Skeletal muscle satellite cell (primary cell): ENCODE results near the gene GMPPA.

Experiments used
- H3K27me3 ChIP-seq: 2 replicates; pipeline ENCODE4 v1.7.0; 2013; ENCODE audit warnings: low read length; ENCODE audit not compliant: control insufficient read depth, insufficient read depth
- H3K36me3 ChIP-seq: 2 replicates; pipeline ENCODE4 v1.7.0; 2013; ENCODE audit warnings: mild to moderate bottlenecking, control low read depth, low read length; ENCODE audit not compliant: insufficient read depth
- H3K4me1 ChIP-seq: 2 replicates; pipeline ENCODE4 v1.7.0; 2013; ENCODE audit warnings: low read length; ENCODE audit not compliant: control insufficient read depth, insufficient read depth
- H3K4me2 ChIP-seq: 2 replicates; pipeline ENCODE4 v1.7.0; 2013; ENCODE audit warnings: mild to moderate bottlenecking, low read length
- H3K4me3 ChIP-seq: 2 replicates; pipeline ENCODE4 v1.7.0; 2013; ENCODE audit warnings: low read length
- H3K9ac ChIP-seq: 2 replicates; pipeline ENCODE4 v1.7.0; 2013; ENCODE audit warnings: mild to moderate bottlenecking, low read depth, low read length, moderate library complexity
- H3K9me3 ChIP-seq: replicated peaks from 2 replicates; pipeline ENCODE4 v1.7.0; 2013; ENCODE audit warnings: mild to moderate bottlenecking, control low read depth, low read length

Gene GMPPA

GRCh38 chr2:219530048-219530963 lies 31.6 kb downstream of the GMPPA start:
- H3K9me3 ChIP-seq: no peaks in the 10 kb centered on the region
- peaks cover 43% of the 10 kb centered on the region for H3K27me3 ChIP-seq
- peak overlapping the region; percentile 42 for H3K4me3 ChIP-seq
- H3K36me3 ChIP-seq: no peaks in the 10 kb centered on the region
- H3K9ac ChIP-seq: no peak overlapping the region
- peak overlapping the region; percentile 70 for H3K4me2 ChIP-seq
- no peaks in the 10 kb centered on the region for H3K4me1 ChIP-seq

DNA sequence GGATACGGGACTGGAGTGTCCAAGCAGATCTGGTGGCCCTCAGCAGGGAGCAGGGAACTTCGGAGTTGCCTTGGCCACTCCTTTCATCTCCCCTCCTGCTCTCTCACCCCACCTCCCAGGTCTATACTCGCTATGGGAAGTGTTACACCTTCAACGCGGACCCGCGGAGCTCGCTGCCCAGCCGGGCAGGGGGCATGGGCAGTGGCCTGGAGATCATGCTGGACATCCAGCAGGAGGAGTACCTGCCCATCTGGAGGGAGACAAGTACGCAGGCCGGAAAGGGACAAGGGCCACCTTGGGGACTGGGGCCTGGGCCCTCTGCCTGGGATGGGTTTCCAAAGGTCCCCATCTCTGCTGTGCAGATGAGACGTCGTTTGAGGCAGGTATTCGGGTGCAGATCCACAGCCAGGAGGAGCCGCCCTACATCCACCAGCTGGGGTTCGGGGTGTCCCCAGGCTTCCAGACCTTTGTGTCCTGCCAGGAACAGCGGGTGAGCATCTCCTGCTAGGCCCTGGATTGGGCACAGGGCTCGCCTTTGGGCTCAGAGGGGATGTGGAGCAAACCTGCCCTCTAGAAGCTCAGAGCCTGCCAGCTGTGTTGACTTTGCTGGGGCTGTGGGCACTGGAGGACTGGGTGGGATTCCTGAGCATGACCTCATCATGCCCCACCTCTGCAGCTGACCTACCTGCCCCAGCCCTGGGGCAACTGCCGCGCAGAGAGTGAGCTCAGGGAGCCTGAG lies 33.1 kb downstream of the GMPPA start:
- no peak overlapping the region for H3K4me2 ChIP-seq
- no peaks in the 10 kb centered on the region for H3K36me3 ChIP-seq
- no peaks in the 10 kb centered on the region for H3K4me1 ChIP-seq
- peaks cover 32% of the 10 kb centered on the region for H3K27me3 ChIP-seq
- H3K9me3 ChIP-seq: no peaks in the 10 kb centered on the region
- H3K9ac ChIP-seq: no peak overlapping the region
- no peak overlapping the region for H3K4me3 ChIP-seq

DNA sequence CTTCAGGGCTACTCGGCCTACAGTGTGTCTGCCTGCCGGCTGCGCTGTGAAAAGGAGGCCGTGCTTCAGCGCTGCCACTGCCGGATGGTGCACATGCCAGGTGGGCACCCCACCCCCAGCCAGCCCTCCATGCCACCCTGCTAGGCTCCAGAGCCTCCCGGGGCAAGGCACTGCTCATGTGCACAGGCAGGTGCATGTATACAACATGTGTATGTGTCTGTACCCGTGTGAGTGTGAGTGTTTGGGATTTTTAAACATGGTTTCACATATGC lies 33.6 kb downstream of the GMPPA start:
- H3K4me3 ChIP-seq: no peak overlapping the region
- H3K9ac ChIP-seq: no peak overlapping the region
- no peak overlapping the region for H3K4me2 ChIP-seq
- H3K9me3 ChIP-seq: no peaks in the 10 kb centered on the region
- H3K36me3 ChIP-seq: no peaks in the 10 kb centered on the region
- H3K27me3 ChIP-seq: peaks cover 26% of the 10 kb centered on the region
- H3K4me1 ChIP-seq: no peaks in the 10 kb centered on the region

DNA sequence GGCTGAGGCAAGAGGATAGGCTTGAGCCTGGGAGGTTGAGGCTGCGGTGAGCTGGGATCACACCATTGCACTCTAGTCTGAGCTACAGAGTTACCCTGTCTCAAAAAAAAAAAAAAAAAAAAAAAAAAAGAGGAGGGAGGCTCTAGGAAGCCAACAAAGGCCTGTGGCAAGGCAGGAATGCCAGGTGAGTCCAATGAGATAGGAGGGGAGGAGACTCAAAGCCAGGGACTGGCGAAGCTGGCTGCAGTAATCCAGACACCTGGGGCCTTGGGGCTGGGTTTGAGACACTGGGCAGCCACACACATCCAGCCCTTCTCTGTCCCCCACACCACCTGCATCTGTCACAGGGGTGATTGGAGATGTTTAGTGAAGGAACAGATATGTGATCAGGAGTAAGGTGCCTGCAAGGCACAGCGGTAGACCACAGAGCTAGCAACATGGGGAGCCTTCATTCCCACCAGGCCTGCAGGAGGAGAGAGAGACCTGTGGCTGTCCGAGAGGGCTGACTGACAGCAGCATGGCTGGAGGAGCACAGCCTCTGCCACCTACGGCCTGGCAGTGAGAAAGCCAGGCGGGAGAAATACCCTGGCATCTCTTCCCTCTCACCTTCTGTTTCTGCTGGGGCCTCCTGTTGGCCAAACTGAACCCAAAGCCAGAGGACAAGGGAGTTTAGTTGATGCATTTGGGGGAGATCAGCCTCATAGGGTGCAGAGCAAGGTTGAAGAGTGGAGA lies 35.4 kb downstream of the GMPPA start:
- Histone ChIP-seq H3K4me3 (no peak overlapping the region), H3K4me1 (no peaks in the 10 kb centered on the region), H3K27me3 (peaks cover 11% of the 10 kb centered on the region), H3K36me3 (no peaks in the 10 kb centered on the region), H3K4me2 (no peak overlapping the region), H3K9ac (no peak overlapping the region), H3K9me3 (no peaks in the 10 kb centered on the region)

DNA sequence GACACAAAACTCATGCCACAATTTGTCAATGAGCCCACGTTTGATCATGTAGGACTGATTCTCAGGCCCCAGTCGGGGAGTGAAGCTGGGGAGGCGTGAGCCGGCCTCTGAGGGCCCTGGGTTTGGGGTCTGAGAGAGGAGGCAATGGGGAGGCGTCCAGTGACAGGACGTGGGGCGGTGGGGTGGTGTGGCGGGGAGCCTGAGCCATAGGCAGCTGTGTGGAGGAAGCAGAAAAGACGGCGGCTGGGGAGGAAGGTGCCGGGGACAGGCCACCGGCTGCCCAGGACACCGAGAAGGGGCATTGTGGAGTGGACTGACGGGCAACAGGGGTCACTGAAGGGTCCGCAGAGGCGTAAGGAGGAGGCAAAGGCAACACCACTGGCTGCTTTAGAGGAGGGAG lies 37.7 kb downstream of the GMPPA start:
- H3K36me3 ChIP-seq: peaks cover 23% of the 10 kb centered on the region
- peaks cover 2% of the 10 kb centered on the region for H3K4me1 ChIP-seq
- H3K9me3 ChIP-seq: no peaks in the 10 kb centered on the region
- no peak overlapping the region for H3K9ac ChIP-seq
- H3K4me2 ChIP-seq: no peak overlapping the region
- peaks cover 3% of the 10 kb centered on the region for H3K27me3 ChIP-seq
- H3K4me3 ChIP-seq: no peak overlapping the region

DNA sequence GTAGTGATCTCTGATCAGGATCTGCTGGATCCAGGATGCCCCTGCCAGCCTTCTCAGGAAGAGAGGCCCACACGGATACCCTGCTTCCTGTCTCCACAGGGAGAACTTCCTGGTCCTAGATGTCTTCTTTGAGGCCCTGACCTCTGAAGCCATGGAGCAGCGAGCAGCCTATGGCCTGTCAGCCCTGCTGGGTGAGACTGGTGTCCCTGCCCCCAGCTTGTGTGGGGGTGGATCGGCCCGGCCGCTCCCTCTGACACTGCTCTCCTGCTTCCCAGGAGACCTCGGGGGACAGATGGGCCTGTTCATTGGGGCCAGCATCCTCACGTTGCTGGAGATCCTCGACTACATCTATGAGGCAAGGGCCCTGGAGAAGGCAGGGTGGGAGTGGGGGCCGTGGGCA lies 38.3 kb downstream of the GMPPA start:
- H3K4me1 ChIP-seq: peaks cover 7% of the 10 kb centered on the region
- no peak overlapping the region for H3K9ac ChIP-seq
- H3K9me3 ChIP-seq: no peaks in the 10 kb centered on the region
- H3K4me3 ChIP-seq: no peak overlapping the region
- peaks cover 26% of the 10 kb centered on the region for H3K36me3 ChIP-seq
- no peaks in the 10 kb centered on the region for H3K27me3 ChIP-seq
- no peak overlapping the region for H3K4me2 ChIP-seq

DNA sequence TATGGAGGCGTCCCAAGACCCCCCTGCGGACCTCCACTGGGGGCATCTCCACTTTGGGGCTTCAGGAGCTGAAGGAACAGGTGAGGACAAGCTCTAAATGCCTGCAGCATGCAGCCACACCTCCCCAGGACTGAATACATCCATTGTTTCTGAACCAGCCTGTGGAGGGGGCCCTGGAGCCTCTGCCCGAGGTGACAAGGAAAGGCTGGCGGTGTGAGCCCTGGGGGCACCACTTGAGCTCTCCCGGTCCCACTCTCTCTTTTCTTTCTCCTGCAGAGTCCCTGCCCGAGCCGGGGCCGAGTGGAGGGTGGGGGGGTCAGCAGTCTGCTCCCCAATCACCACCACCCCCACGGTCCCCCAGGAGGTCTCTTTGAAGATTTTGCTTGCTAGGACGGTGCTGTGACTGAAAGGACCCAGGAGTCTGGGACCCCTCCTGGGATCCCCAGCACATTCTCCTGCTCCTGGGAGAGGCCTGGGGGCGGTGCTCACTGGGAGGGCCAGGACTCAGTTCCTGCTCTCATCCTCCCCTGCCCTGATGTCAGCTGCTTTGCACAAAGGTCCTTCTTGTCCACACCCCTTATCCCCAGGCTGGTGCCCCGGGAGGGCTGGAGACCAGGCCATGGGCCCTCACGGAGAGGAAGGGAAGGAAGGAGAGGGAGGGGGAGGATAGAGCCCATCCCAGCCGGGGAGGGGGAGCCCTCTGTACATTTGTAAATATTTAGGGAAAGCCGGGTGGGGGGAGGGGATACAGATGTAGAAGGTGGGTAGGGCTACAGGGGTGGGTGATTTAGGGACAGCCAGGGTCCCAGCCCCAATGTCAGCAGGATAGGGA lies 39.2 kb downstream of the GMPPA start:
- H3K4me1 ChIP-seq: peaks cover 14% of the 10 kb centered on the region
- no peak overlapping the region for H3K4me2 ChIP-seq
- H3K27me3 ChIP-seq: no peaks in the 10 kb centered on the region
- no peaks in the 10 kb centered on the region for H3K9me3 ChIP-seq
- H3K9ac ChIP-seq: no peak overlapping the region
- H3K4me3 ChIP-seq: no peak overlapping the region
- H3K36me3 ChIP-seq: peaks cover 26% of the 10 kb centered on the region

GRCh38 chr2:219538504-219538951 lies 39.8 kb downstream of the GMPPA start:
- no peak overlapping the region for H3K9ac ChIP-seq
- no peaks in the 10 kb centered on the region for H3K9me3 ChIP-seq
- H3K4me2 ChIP-seq: no peak overlapping the region
- peaks cover 26% of the 10 kb centered on the region for H3K36me3 ChIP-seq
- H3K4me1 ChIP-seq: peaks cover 14% of the 10 kb centered on the region
- H3K4me3 ChIP-seq: no peak overlapping the region
- H3K27me3 ChIP-seq: no peaks in the 10 kb centered on the region

- H3K4me3 ChIP-seq: no peak overlapping the region
- H3K27me3 ChIP-seq: no peaks in the 10 kb centered on the region
- peaks cover 26% of the 10 kb centered on the region for H3K36me3 ChIP-seq
- peaks cover 17% of the 10 kb centered on the region for H3K4me1 ChIP-seq
- no peak overlapping the region for H3K9ac ChIP-seq
- no peak overlapping the region for H3K4me2 ChIP-seq
- H3K9me3 ChIP-seq: no peaks in the 10 kb centered on the region
Observed at GRCh38 chr2:219538956-219539788, 40.5 kb downstream of the GMPPA start.

GRCh38 chr2:219539926-219540678 lies 41.4 kb downstream of the GMPPA start:
- no peak overlapping the region for H3K4me3 ChIP-seq
- no peaks in the 10 kb centered on the region for H3K9me3 ChIP-seq
- H3K4me1 ChIP-seq: peaks cover 17% of the 10 kb centered on the region
- no peak overlapping the region for H3K9ac ChIP-seq
- H3K27me3 ChIP-seq: no peaks in the 10 kb centered on the region
- no peak overlapping the region for H3K4me2 ChIP-seq
- H3K36me3 ChIP-seq: peaks cover 26% of the 10 kb centered on the region
